OCI-LY3 (cell line): ENCODE results near the gene SBNO2.

Experiments
- CTCF ChIP-seq: fragments of 200-600, 300-600 bp; sonication (generic); IDR thresholded peaks from 2 replicates; pipeline ENCODE4 v1.5.1; 2014; ENCODE audit warnings: antibody characterized with exemption, low read length, low read depth
- EZH2phosphoT487 ChIP-seq: fragments of 200-600 bp; shearing (Covaris generic); IDR thresholded peaks from 2 replicates; pipeline ENCODE4 v1.6.1; 2018; ENCODE audit warnings: antibody characterized with exemption, mixed run types, low read depth

GRCh38 chr19:1181606-1182005 lies 7.5 kb upstream of the SBNO2 start:
- TF ChIP-seq CTCF (no peak), EZH2phosphoT487 (no peak)
